Neuronal stem cell (in vitro differentiated cells): ENCODE results near the gene HBA1.

Experiments used
- DNase-seq: peaks from one replicate; pipeline ENCODE4 v3.0.0-alpha.2; 2013; ENCODE audit warnings: low spot score
- H2AFZ ChIP-seq: one replicate; pipeline ENCODE4 v1.6.1; 2013; ENCODE audit warnings: mild to moderate bottlenecking, low read length, inconsistent platforms
- H2AK5ac ChIP-seq: 2 replicates; pipeline ENCODE4 v1.6.1; 2013; ENCODE audit warnings: low read depth, mild to moderate bottlenecking, inconsistent platforms, low read length, moderate library complexity, mixed read lengths
- H2BK120ac ChIP-seq: 2 replicates; pipeline ENCODE4 v1.6.1; 2013; ENCODE audit warnings: low read depth, mild to moderate bottlenecking, inconsistent platforms, low read length, moderate library complexity, mixed read lengths
- H2BK12ac ChIP-seq: one replicate; pipeline ENCODE4 v1.6.1; 2013; ENCODE audit warnings: low read length, inconsistent platforms
- H2BK15ac ChIP-seq: 2 replicates; pipeline ENCODE4 v1.6.1; 2013; ENCODE audit warnings: mild to moderate bottlenecking, low read length, inconsistent platforms, mixed read lengths
- H2BK5ac ChIP-seq: one replicate; pipeline ENCODE4 v1.6.1; 2013; ENCODE audit warnings: inconsistent platforms, mild to moderate bottlenecking, low read length, moderate library complexity
- H3K14ac ChIP-seq: one replicate; pipeline ENCODE4 v1.6.1; 2013; ENCODE audit warnings: low read length, inconsistent platforms
- H3K18ac ChIP-seq: 2 replicates; pipeline ENCODE4 v1.6.1; 2013; ENCODE audit warnings: low read length, inconsistent platforms
- H3K23ac ChIP-seq: 2 replicates; pipeline ENCODE4 v1.6.1; 2013; ENCODE audit warnings: low read depth, mild to moderate bottlenecking, mixed read lengths, low read length, inconsistent platforms; ENCODE audit not compliant: poor library complexity
- H3K27ac ChIP-seq: replicated peaks from 3 replicates; pipeline ENCODE4 v1.5.1; 2013; ENCODE audit warnings: low read length, inconsistent platforms
- H3K27me3 ChIP-seq, 3 experiments: 2 replicates each; pipeline ENCODE4 v1.6.1; 2013; ENCODE audit warnings: low read length in 3 of 3, mild to moderate bottlenecking in 2 of 3, inconsistent platforms in 1 of 3, low read depth in 1 of 3, mixed read lengths in 1 of 3, moderate library complexity in 1 of 3; ENCODE audit not compliant: control insufficient read depth in 3 of 3, insufficient read depth in 3 of 3
- H3K36me3 ChIP-seq, 2 donors: replicated peaks in 1 of 2; 2 replicates each; pipeline ENCODE4 v1.6.1; 2013; ENCODE audit warnings: low read length in 2 of 2; ENCODE audit not compliant: control insufficient read depth in 2 of 2, insufficient read depth in 2 of 2
- H3K4ac ChIP-seq: 2 replicates; pipeline ENCODE4 v1.6.1; 2013; ENCODE audit warnings: inconsistent platforms, mild to moderate bottlenecking, low read length, moderate library complexity
- H3K4me1 ChIP-seq, 2 donors: 1 replicate in 1 of 2; 2 replicates in 1 of 2; pipeline ENCODE4 v1.6.1; 2013; ENCODE audit warnings: low read length in 2 of 2, low read depth in 1 of 2; ENCODE audit not compliant: control insufficient read depth in 2 of 2, insufficient read depth in 1 of 2
- H3K4me2 ChIP-seq: one replicate; pipeline ENCODE4 v1.6.1; 2013; ENCODE audit warnings: mild to moderate bottlenecking, low read length, inconsistent platforms; ENCODE audit not compliant: insufficient read depth, poor library complexity, severe bottlenecking
- H3K4me3 ChIP-seq, 2 donors: 2 replicates each; pipeline ENCODE4 v1.5.1; 2013; ENCODE audit warnings: low read length in 2 of 2, mild to moderate bottlenecking in 2 of 2, inconsistent platforms in 1 of 2, moderate library complexity in 1 of 2
- H3K79me1 ChIP-seq: one replicate; pipeline ENCODE4 v1.6.1; 2013; ENCODE audit warnings: low read depth, mild to moderate bottlenecking, inconsistent platforms, low read length, moderate library complexity
- H3K9ac ChIP-seq: one replicate; pipeline ENCODE4 v1.6.1; 2013; ENCODE audit warnings: mild to moderate bottlenecking, low read depth, low read length, inconsistent platforms; ENCODE audit not compliant: poor library complexity
- H3K9me3 ChIP-seq, 2 donors: replicated peaks in 1 of 2; 2 replicates each; pipeline versions ENCODE3 to v1.6.1; 2013; ENCODE audit warnings: low read length in 2 of 2, mild to moderate bottlenecking in 2 of 2, inconsistent platforms in 1 of 2, low read depth in 1 of 2, mixed read lengths in 1 of 2, moderate library complexity in 1 of 2; ENCODE audit not compliant: control insufficient read depth in 2 of 2, insufficient read depth in 1 of 2
- H4K8ac ChIP-seq: one replicate; pipeline ENCODE4 v1.6.1; 2013; ENCODE audit warnings: low read depth, mild to moderate bottlenecking, inconsistent platforms, low read length, moderate library complexity
- H4K91ac ChIP-seq: one replicate; pipeline ENCODE4 v1.6.1; 2013; ENCODE audit warnings: low read length, low read depth, mild to moderate bottlenecking, inconsistent platforms; ENCODE audit not compliant: poor library complexity
- WGBS, 2 donors: extraction: QIAGEN DNeasy Blood & Tissue Kit; methylation state at CpG; one replicate each; pipeline ENCODE4 v1.1.7; 2013; ENCODE audit warnings: missing lambda C conversion rate in 2 of 2, mixed read lengths in 1 of 2; ENCODE audit not compliant: insufficient read length in 2 of 2, insufficient replicate concordance in 1 of 2; ENCODE audit errors: extremely low coverage in 2 of 2; 5-methylcytosine and 5-hydroxymethylcytosine counted together

The HBA1 gene

DNA sequence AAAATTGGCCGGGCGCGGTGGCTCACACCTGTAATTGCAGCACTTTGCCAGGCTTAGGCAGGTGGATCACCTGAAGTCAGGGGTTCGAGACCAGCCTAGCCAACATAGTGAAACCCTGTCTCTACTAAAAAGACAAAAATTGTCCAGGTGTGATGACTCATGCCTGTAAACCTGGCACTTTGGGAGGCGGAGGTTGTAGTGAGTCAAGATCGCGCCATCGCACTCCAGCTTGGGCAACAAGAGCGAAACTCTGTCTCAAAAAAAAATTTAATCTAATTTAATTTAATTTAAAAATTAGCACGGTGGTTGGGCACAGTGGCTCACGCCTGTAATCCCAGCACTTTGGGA lies 2.2 kb downstream of the HBA1 start:
- Histone ChIP-seq H3K4me3 (no peak overlapping the region), H3K14ac (no peak overlapping the region), H2BK12ac (no peak overlapping the region), H3K4me2 (no peak overlapping the region), H2BK15ac (no peak overlapping the region), H3K79me1 (no peaks in the 10 kb centered on the region), H3K36me3 (peaks cover 0 to 3% of the 10 kb centered on the region in 2 donors), H2AFZ (no peak overlapping the region), H3K18ac (no peak overlapping the region), H4K8ac (no peak overlapping the region), H2BK5ac (no peak overlapping the region), H3K27me3 (peaks cover 25 to 54% (median 47%) of the 10 kb centered on the region in 3 experiments), H3K27ac (no peak overlapping the region), H2AK5ac (no peak overlapping the region), H3K4me1 (peaks cover 0 to 8% of the 10 kb centered on the region in 2 donors), H3K23ac (no peak overlapping the region), H2BK120ac (no peak overlapping the region), H3K9me3 (peaks cover 0 to 7% of the 10 kb centered on the region in 2 donors), H3K9ac (no peak overlapping the region), H4K91ac (no peak overlapping the region), H3K4ac (no peak overlapping the region)
- DNase-seq = no peak
- WGBS, 2 donors = no CpG with 5 or more reads among the region's 11 CpGs

DNA sequence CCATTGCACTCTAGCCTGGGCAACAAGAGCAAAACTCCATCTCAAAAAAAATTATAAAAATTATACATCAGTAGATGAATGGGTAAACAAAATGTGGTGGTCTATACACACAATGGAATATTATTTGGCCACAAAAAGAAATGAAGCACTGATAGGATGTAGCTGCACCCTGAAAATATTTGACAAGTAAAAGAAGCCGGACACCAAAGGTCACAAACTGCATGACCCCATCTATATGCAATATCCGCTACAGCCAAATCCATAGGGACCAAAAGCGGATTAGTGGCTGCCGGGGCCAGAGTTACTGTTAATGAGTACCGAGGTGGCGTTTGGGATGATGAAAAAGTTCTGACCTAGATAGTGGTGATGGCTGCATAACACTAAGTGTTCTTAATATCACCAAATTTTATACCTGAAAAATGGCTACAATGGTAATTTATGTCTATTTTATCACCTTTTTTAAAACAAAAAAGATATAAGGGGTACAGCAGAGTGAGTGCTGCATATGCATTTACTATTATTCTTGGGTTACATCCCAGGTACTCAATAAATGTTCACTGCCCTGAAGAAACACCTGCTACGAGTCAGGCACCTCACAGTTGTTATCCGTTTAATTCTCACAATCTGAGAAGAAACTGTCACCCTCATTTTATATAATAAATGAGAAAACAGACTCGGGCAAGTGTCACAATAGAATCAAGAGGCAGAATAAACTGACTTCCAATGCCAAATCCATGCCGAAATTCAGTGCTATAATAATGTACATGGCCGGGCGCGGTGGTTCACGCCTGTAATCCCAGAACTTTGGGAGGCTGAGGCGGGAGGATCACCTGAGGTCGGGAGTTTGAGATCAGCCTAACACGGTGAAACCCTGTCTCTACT lies 3.0 kb downstream of the HBA1 start:
- H2BK120ac ChIP-seq = no peak overlapping the region
- WGBS, 2 donors = no CpG with 5 or more reads among the region's 17 CpGs
- H3K14ac ChIP-seq = no peak overlapping the region
- no peak overlapping the region for H2AFZ ChIP-seq
- no peak overlapping the region for H3K4me3 ChIP-seq
- peaks cover 24 to 51% (median 42%) of the 10 kb centered on the region in 3 experiments for H3K27me3 ChIP-seq
- peaks cover 0 to 11% of the 10 kb centered on the region in 2 donors for H3K4me1 ChIP-seq
- H3K9me3 ChIP-seq = peaks cover 0 to 7% of the 10 kb centered on the region in 2 donors
- no peak overlapping the region for H4K91ac ChIP-seq
- no peaks in the 10 kb centered on the region for H3K79me1 ChIP-seq
- H4K8ac ChIP-seq = no peak overlapping the region
- H2BK5ac ChIP-seq = no peak overlapping the region
- H3K4me2 ChIP-seq = peak overlapping the region; percentile 86
- no peak overlapping the region for H3K23ac ChIP-seq
- no peak overlapping the region for H2AK5ac ChIP-seq
- no peak overlapping the region for H3K18ac ChIP-seq
- H3K27ac ChIP-seq = no peak overlapping the region
- H2BK15ac ChIP-seq = no peak overlapping the region
- no peak overlapping the region for H3K4ac ChIP-seq
- H3K36me3 ChIP-seq = peaks cover 4 to 6% of the 10 kb centered on the region in 2 donors
- DNase-seq = no peak
- no peak overlapping the region for H2BK12ac ChIP-seq
- H3K9ac ChIP-seq = no peak overlapping the region

DNA sequence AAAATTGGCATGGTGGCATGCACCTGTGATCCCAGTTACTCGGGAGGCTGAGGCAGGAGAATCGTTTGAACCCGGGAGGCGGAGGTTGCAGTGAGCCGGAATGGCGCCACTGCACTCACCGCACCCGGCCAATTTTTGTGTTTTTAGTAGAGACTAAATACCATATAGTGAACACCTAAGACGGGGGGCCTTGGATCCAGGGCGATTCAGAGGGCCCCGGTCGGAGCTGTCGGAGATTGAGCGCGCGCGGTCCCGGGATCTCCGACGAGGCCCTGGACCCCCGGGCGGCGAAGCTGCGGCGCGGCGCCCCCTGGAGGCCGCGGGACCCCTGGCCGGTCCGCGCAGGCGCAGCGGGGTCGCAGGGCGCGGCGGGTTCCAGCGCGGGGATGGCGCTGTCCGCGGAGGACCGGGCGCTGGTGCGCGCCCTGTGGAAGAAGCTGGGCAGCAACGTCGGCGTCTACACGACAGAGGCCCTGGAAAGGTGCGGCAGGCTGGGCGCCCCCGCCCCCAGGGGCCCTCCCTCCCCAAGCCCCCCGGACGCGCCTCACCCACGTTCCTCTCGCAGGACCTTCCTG lies 3.7 kb downstream of the HBA1 start, which contains the start of gene HBQ1:
Gene HBQ1, plus strand, starts transcription at position 359 of the 575 bp plus-strand sequence. Its CDS starts 28 bp downstream, at position 387.
- DNase-seq = peak; percentile 31
- Histone ChIP-seq H2BK15ac (no peak within 1 kb of the TSS), H3K9me3 (peaks cover 0 to 6% of the 10 kb centered on the region in 2 donors), H3K18ac (peak within 1 kb of the TSS; percentile 94), H2BK12ac (no peak within 1 kb of the TSS), H3K79me1 (no peaks in the 10 kb centered on the region), H2BK5ac (no peak within 1 kb of the TSS), H2AK5ac (peak within 1 kb of the TSS; percentile 63), H3K4me3 (peak within 1 kb of the TSS; percentile 49 to 71), H3K27ac (no peak within 1 kb of the TSS), H3K14ac (peak within 1 kb of the TSS; percentile 89), H4K91ac (no peak within 1 kb of the TSS), H3K9ac (peak within 1 kb of the TSS; percentile 90), H2BK120ac (no peak within 1 kb of the TSS), H3K36me3 (peaks cover 10 to 12% of the 10 kb centered on the region in 2 donors), H3K4me1 (peaks cover 0 to 11% of the 10 kb centered on the region in 2 donors), H3K27me3 (peaks cover 16 to 44% (median 35%) of the 10 kb centered on the region in 3 experiments), H2AFZ (peak within 1 kb of the TSS; percentile 89), H4K8ac (no peak within 1 kb of the TSS), H3K4ac (no peak within 1 kb of the TSS), H3K23ac (peak within 1 kb of the TSS; percentile 94), H3K4me2 (peak within 1 kb of the TSS; percentile 86)
- no CpG with 5 or more reads among the region's 59 CpGs for WGBS, 2 donors
